ENCODE data around the gene GPR15. TPM values are rescaled to one million over a fixed set of nuclear protein-coding genes. Genes with fewer than 3 reads are reported as not detected.

Gene GPR15
- total and polyA plus RNA-seq, 4 donors, result 0.12 to 1.2 (median 0.35) TPM

GRCh38 chr3:98497381-98497780 is 34.4 kb upstream of the GPR15 start, which contains the start of gene OR5K2:
Gene OR5K2, plus strand, starts transcription at chr3:98497681. Its CDS starts 0 bp downstream, at chr3:98497681.
- Histone ChIP-seq H3K4me1 (ENCODE audit: control insufficient read depth in 5 of 5, insufficient read depth in 5 of 5, low read length in 5 of 5) (no peaks in the 10 kb centered on the region), H3K9me3 (ENCODE audit: control insufficient read depth in 4 of 4, insufficient read depth in 3 of 4, low read length in 3 of 4) (peaks cover 0 to 2% (median 0%) of the 10 kb centered on the region in 4 donors), H3K9ac (ENCODE audit: insufficient read depth in 1 of 2, low read length in 2 of 2) (no peak within 1 kb of the TSS), H3K27me3 (ENCODE audit: control insufficient read depth in 3 of 3, insufficient read depth in 3 of 3, low read length in 2 of 3) (peaks cover 0 to 2% (median 0%) of the 10 kb centered on the region in 3 donors), H3K4me3 (no peak within 1 kb of the TSS), H3K36me3 (ENCODE audit: control insufficient read depth in 4 of 4, insufficient read depth in 4 of 4, low read length in 4 of 4) (no peaks in the 10 kb centered on the region), H3K27ac (ENCODE audit: low read depth in 1 of 2, low read length in 1 of 2) (no peak within 1 kb of the TSS)
- ATAC-seq (ENCODE audit: insufficient read depth, low FRiP score), result no peak
- TF ChIP-seq, protein P1, sequence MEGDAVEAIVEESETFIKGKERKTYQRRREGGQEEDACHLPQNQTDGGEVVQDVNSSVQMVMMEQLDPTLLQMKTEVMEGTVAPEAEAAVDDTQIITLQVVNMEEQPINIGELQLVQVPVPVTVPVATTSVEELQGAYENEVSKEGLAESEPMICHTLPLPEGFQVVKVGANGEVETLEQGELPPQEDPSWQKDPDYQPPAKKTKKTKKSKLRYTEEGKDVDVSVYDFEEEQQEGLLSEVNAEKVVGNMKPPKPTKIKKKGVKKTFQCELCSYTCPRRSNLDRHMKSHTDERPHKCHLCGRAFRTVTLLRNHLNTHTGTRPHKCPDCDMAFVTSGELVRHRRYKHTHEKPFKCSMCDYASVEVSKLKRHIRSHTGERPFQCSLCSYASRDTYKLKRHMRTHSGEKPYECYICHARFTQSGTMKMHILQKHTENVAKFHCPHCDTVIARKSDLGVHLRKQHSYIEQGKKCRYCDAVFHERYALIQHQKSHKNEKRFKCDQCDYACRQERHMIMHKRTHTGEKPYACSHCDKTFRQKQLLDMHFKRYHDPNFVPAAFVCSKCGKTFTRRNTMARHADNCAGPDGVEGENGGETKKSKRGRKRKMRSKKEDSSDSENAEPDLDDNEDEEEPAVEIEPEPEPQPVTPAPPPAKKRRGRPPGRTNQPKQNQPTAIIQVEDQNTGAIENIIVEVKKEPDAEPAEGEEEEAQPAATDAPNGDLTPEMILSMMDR (IDR thresholded peaks at IDR 0.05; ENCODE audit: control extremely low read depth, extremely low read depth), result no peak
- WGBS, 2 donors, result 83 to 92% methylated on average over 2 of the region's 2 CpGs
- DNase-seq, result no peak

DNA sequence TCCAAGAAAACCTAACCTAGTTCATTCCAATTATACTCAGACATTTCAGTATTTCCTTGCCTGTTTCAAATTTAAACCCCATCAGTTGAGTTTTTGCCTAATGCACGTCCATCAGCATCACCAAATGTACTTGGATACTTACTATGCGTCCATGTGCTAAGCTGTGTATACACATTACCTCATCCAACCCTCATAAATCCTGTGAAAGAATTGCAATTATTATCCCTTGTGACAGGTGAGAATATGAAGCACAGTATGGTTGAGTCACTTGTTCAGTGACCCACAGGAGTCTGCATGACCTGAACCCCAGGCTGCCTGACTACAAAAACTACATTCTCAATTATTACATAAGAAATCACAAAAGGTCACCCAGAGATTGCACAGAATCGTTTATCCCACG is 31.8 kb upstream of the GPR15 start:
- H3K9me3 ChIP-seq (ENCODE audit: control insufficient read depth in 4 of 4, insufficient read depth in 3 of 4, low read length in 3 of 4), result peaks cover 0 to 2% (median 0%) of the 10 kb centered on the region in 4 donors
- H3K4me1 ChIP-seq (ENCODE audit: control insufficient read depth in 5 of 5, insufficient read depth in 5 of 5, low read length in 5 of 5), result no peaks in the 10 kb centered on the region
- ATAC-seq (ENCODE audit: insufficient read depth, low FRiP score), result no peak
- no peak for DNase-seq
- TF ChIP-seq, protein P1 (IDR thresholded peaks at IDR 0.05; ENCODE audit: control extremely low read depth, extremely low read depth), result no peak
- H3K36me3 ChIP-seq (ENCODE audit: control insufficient read depth in 4 of 4, insufficient read depth in 4 of 4, low read length in 4 of 4), result no peaks in the 10 kb centered on the region
- no peak overlapping the region for H3K9ac ChIP-seq (ENCODE audit: insufficient read depth in 1 of 2, low read length in 2 of 2)
- H3K27ac ChIP-seq (ENCODE audit: low read depth in 1 of 2, low read length in 1 of 2), result no peak overlapping the region
- H3K4me3 ChIP-seq, result no peak overlapping the region
- no peaks in the 10 kb centered on the region for H3K27me3 ChIP-seq (ENCODE audit: control insufficient read depth in 3 of 3, insufficient read depth in 3 of 3, low read length in 2 of 3)
- 87 to 90% methylated on average over 4 of the region's 4 CpGs for WGBS, 2 donors

DNA sequence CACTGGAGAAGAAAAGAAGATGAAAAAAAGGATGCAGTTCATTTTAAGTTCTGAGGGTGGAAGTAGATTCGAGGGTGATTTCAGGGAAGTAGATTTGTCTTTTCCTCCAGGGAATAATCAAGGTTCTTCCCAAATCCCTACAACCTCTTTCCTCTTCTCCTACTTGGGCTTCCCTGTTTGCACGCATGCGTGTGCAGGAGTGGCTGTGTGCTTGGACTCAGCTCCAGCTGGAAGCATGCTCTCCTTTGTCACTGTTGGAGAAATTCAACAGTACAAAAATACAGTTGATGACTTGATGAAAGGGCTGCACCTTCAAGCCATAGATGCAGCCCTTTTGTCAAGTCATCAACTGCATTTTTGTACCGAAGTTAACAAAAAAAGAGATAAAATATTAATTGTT is 30.5 kb upstream of the GPR15 start:
- no peak overlapping the region for H3K4me3 ChIP-seq
- H3K9ac ChIP-seq (ENCODE audit: insufficient read depth in 1 of 2, low read length in 2 of 2), result no peak overlapping the region
- no peak for DNase-seq
- no peaks in the 10 kb centered on the region for H3K4me1 ChIP-seq (ENCODE audit: control insufficient read depth in 5 of 5, insufficient read depth in 5 of 5, low read length in 5 of 5)
- TF ChIP-seq, protein P1 (IDR thresholded peaks at IDR 0.05; ENCODE audit: control extremely low read depth, extremely low read depth), result no peak
- H3K9me3 ChIP-seq (ENCODE audit: control insufficient read depth in 4 of 4, insufficient read depth in 3 of 4, low read length in 3 of 4), result peaks cover 0 to 2% (median 0%) of the 10 kb centered on the region in 4 donors
- H3K27ac ChIP-seq (ENCODE audit: low read depth in 1 of 2, low read length in 1 of 2), result no peak overlapping the region
- H3K36me3 ChIP-seq (ENCODE audit: control insufficient read depth in 4 of 4, insufficient read depth in 4 of 4, low read length in 4 of 4), result no peaks in the 10 kb centered on the region
- no peaks in the 10 kb centered on the region for H3K27me3 ChIP-seq (ENCODE audit: control insufficient read depth in 3 of 3, insufficient read depth in 3 of 3, low read length in 2 of 3)
- no peak for ATAC-seq (ENCODE audit: insufficient read depth, low FRiP score)
- WGBS, 2 donors, result 85% methylated on average over 4 of the region's 4 CpGs
